Stomach (tissue), 9 donors: Measurements from ENCODE around the gene PDIK1L. TPM values are rescaled to one million over a fixed set of nuclear protein-coding genes. Genes with fewer than 3 reads are reported as not detected.

ENCODE experiments used
- DNase-seq, 2 donors: peaks; one replicate each; pipeline versions ENCODE4 v3.0.0 to v3.0.0-alpha.2; 2013 to 2019
- H3K27ac ChIP-seq, 5 donors: fragments of 200-600 bp in 4 of 5; sonication (generic) in 4 of 5; one replicate each; pipeline ENCODE4 v1.5.1; 2013 to 2019; ENCODE audit warnings: mild to moderate bottlenecking in 1 of 5, moderate library complexity in 1 of 5
- H3K27me3 ChIP-seq, 3 donors: fragments of 200-600 bp; sonication (generic); one replicate each; pipeline ENCODE4 v1.5.1; 2017 to 2019; ENCODE audit warnings: mixed run types in 1 of 3
- H3K36me3 ChIP-seq, 4 donors: fragments of 200-600 bp; sonication (generic); 1 replicate in 3 of 4; 2 replicates in 1 of 4; pipeline ENCODE4 v1.5.1; 2016 to 2019
- H3K4me1 ChIP-seq, 4 donors: fragments of 200-600 bp; sonication (generic); one replicate each; pipeline ENCODE4 v1.5.1; 2016 to 2019
- H3K4me3 ChIP-seq, 4 donors: fragments of 200-600 bp; sonication (generic) in 3 of 4; one replicate each; pipeline ENCODE4 v1.5.1; 2016 to 2019; ENCODE audit warnings: mild to moderate bottlenecking in 1 of 4
- H3K9me3 ChIP-seq, 4 donors: fragments of 200-600 bp; sonication (generic); one replicate each; pipeline ENCODE4 v1.5.1; 2016 to 2019
- EP300 ChIP-seq: sonication (generic); formaldehyde crosslinking; IDR thresholded peaks from one replicate; pipeline ENCODE4 v1.6.1; 2017; ENCODE audit warnings: antibody characterized with exemption
- POLR2A ChIP-seq, 4 donors: fragments of 450-650 bp; IDR thresholded peaks; one replicate each; pipeline ENCODE4 v1.6.1; 2016; ENCODE audit warnings: antibody characterized with exemption in 4 of 4, control low read depth in 2 of 4, mild to moderate bottlenecking in 1 of 4, moderate library complexity in 1 of 4
- POLR2AphosphoS5 ChIP-seq, 3 donors: sonication (generic); formaldehyde crosslinking; IDR thresholded peaks; one replicate each; pipeline ENCODE4 v1.6.1; 2016; ENCODE audit warnings: antibody characterized with exemption in 3 of 3
- WGBS, 5 donors: extraction: QIAGEN DNeasy Blood & Tissue Kit in 3 of 5; methylation state at CpG; one replicate each; pipeline versions ENCODE4 v1.1.5 to v1.1.7; 2013 to 2018; 5-methylcytosine and 5-hydroxymethylcytosine counted together
- intact Hi-C: fragments of 100-400 bp; cut with DNase I; formaldehyde crosslinking; loops from one replicate; pipeline ENCODE4 v1.15.1; 2023; ENCODE audit warnings: low total_unique reads
- polyA plus RNA-seq, 3 donors: library from polyadenylated mRNA; stranded (reverse); fragments of 200-250 nt; gene quantifications; one replicate each; pipeline ENCODE4 v1.2.3, GENCODE V29; 2013
- total RNA-seq, 5 donors: library from RNA; depleted of rRNA; stranded (reverse); fragments of >200 nt; gene quantifications; one replicate each; pipeline versions ENCODE4 v1.1.0 to v1.2.3, GENCODE V29; 2014 to 2016
- TF ChIP-seq, protein P1 (sequence below), 7 experiments: fragments of 450-650 bp in 4 of 7; fragments of 200-600 bp in 3 of 7; sonication (generic) in 3 of 7; IDR thresholded peaks; one replicate each; pipeline ENCODE4 v1.5.1; 2016 to 2019; ENCODE audit warnings: antibody characterized with exemption in 7 of 7, control low read depth in 2 of 7, mild to moderate bottlenecking in 1 of 7
- donor health status: healthy with polysubstance abuse.
- donor health status: Bipolar disorder and iron deficiency.
- donor health status: healthy.

The PDIK1L gene
- total and polyA plus RNA-seq, 8 donors = 1.8 to 33.8 (median 3.7) TPM

DNA sequence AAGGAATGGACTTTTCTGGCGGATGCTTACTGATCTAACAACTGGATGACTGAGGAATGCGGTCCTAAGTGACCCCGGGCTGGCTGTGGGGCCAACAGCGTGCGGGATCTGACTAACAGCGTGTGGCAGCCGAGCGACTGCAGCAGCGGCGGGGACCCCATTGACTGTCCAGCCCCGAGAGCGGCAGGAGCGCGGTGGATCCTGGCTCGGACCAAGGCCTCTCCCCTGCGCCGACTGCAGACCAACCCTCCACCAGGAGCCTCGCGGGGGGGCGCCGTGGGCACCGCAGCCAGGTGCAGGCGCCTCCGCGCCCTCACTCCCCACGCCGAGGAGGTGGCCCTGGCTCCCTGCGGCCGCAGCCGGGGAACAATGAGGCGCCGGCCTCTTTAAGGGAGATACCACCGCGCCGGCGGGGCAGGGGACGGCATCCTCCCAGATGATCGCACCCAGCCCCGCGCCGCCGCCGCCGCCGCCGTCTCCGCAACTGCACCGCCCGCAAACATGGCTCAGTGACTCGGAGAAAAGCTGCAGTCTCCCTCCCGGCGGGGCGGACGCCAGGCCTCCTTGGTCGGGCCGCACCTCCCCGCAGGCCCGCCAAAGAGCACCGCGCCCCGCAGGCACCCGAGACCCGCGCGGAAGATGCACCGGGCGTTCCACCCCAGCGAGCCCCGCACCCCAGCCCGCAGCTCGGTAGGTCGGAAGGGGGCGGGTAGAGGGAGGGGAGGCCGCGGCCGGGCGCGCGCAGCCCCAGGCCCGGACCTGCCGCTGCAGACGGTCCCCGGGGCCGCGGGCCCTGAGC lies 694 bp upstream of the PDIK1L start:
- DNase-seq = peak; percentile 87 to 93
- TF ChIP-seq POLR2AphosphoS5 (IDR thresholded peaks at IDR 0.05) (peak in 2 of 3 donors; percentile 52 to 62), EP300 (no peak)
- H3K4me3 ChIP-seq = peak overlapping the region; percentile 96 to 99 (median 96)
- H3K27ac ChIP-seq = peak overlapping the region; percentile 95 to 99 (median 98)
- WGBS, 5 donors = 0 to 3% (median 1%) methylated on average over 12 to 85 of the region's 85 CpGs
- H3K36me3 ChIP-seq = peaks cover under 1 to 17% (median 13%) of the 10 kb centered on the region in 4 donors
- intact Hi-C loops = no loop called here
- H3K27me3 ChIP-seq = no peaks in the 10 kb centered on the region
- peaks cover 22 to 49% (median 44%) of the 10 kb centered on the region in 4 donors for H3K4me1 ChIP-seq
- H3K9me3 ChIP-seq = no peaks in the 10 kb centered on the region

DNA sequence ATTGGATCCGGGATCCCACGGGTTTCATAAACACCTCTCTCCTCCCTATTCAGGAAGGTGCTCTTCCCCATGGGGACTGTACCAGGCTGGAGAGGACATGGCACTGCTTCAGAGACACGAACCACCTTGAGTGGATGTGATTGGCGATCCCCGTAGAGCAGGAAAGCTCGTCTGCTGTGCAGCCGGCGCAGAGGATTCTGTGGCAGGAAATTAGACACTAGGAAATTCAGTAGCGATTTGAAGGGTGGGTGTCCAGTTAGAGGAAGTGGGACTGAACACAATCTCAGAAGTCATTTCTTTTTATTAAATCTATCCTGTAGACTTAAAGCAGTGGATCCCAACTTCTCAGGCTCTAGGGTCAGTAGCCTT lies 767 bp downstream of the PDIK1L start:
- Histone ChIP-seq H3K4me1 (peaks cover 22 to 56% (median 47%) of the 10 kb centered on the region in 4 donors), H3K4me3 (peak overlapping the region; percentile 96 to 99 (median 96)), H3K36me3 (peaks cover 3 to 28% (median 24%) of the 10 kb centered on the region in 4 donors), H3K27me3 (no peaks in the 10 kb centered on the region), H3K9me3 (no peaks in the 10 kb centered on the region), H3K27ac (peak overlapping the region; percentile 95 to 99 (median 98))
- no peak for DNase-seq
- intact Hi-C loops = no loop called here
- TF ChIP-seq EP300 = no peak
- TF ChIP-seq, protein P1, sequence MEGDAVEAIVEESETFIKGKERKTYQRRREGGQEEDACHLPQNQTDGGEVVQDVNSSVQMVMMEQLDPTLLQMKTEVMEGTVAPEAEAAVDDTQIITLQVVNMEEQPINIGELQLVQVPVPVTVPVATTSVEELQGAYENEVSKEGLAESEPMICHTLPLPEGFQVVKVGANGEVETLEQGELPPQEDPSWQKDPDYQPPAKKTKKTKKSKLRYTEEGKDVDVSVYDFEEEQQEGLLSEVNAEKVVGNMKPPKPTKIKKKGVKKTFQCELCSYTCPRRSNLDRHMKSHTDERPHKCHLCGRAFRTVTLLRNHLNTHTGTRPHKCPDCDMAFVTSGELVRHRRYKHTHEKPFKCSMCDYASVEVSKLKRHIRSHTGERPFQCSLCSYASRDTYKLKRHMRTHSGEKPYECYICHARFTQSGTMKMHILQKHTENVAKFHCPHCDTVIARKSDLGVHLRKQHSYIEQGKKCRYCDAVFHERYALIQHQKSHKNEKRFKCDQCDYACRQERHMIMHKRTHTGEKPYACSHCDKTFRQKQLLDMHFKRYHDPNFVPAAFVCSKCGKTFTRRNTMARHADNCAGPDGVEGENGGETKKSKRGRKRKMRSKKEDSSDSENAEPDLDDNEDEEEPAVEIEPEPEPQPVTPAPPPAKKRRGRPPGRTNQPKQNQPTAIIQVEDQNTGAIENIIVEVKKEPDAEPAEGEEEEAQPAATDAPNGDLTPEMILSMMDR (IDR thresholded peaks at IDR 0.05) = no peak
- WGBS, 5 donors = 0 to 2% (median 1%) methylated on average over 9 of the region's 9 CpGs

DNA sequence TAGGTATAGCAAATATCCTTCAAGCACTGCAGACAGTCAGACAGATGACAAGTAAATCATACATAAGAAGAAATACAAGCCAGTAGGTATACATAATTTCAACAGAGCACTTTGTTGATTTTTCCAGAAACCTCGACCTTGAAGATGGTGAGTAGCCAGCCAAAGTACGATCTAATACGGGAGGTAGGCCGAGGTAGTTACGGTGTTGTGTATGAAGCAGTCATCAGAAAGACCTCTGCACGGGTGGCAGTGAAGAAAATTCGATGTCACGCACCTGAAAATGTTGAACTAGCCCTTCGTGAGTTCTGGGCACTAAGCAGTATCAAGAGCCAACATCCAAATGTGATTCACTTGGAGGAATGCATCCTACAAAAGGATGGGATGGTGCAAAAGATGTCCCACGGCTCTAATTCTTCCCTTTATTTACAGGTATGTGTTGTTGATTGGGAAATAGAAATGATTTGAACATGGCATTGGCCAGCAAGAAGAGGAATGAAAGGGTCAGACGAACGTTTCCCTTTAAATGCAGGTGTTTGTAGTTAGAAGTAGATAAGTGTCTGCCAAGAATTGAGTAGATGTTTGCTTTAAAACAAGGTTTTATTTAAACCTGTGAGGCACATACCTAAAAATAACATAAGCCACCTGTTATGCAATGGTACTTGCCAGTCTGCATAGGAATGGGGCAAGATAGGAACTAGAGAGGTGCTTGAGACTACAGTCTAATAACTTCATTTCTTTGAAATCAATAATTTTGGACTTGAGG lies 2.7 kb downstream of the PDIK1L start:
- Histone ChIP-seq H3K4me3 (no peak overlapping the region), H3K4me1 (peaks cover 22 to 68% (median 55%) of the 10 kb centered on the region in 4 donors), H3K27ac (peak overlapping the region; percentile 80 to 98 (median 97)), H3K36me3 (peaks cover 3 to 47% (median 41%) of the 10 kb centered on the region in 4 donors), H3K27me3 (no peaks in the 10 kb centered on the region), H3K9me3 (no peaks in the 10 kb centered on the region)
- whole genome bisulfite sequencing, 5 donors = 31 to 73% (median 53%) methylated on average over 12 of the region's 12 CpGs
- intact Hi-C loops = no loop called here
- TF ChIP-seq POLR2A (IDR thresholded peaks at IDR 0.05) = no peak
- peak in 2 of 3 donors; percentile 67 to 69 for TF ChIP-seq POLR2AphosphoS5 (IDR thresholded peaks at IDR 0.05)
- TF ChIP-seq, protein P1 (IDR thresholded peaks at IDR 0.05) = no peak
- DNase-seq = peak in 1 of 2 donors; percentile 70

DNA sequence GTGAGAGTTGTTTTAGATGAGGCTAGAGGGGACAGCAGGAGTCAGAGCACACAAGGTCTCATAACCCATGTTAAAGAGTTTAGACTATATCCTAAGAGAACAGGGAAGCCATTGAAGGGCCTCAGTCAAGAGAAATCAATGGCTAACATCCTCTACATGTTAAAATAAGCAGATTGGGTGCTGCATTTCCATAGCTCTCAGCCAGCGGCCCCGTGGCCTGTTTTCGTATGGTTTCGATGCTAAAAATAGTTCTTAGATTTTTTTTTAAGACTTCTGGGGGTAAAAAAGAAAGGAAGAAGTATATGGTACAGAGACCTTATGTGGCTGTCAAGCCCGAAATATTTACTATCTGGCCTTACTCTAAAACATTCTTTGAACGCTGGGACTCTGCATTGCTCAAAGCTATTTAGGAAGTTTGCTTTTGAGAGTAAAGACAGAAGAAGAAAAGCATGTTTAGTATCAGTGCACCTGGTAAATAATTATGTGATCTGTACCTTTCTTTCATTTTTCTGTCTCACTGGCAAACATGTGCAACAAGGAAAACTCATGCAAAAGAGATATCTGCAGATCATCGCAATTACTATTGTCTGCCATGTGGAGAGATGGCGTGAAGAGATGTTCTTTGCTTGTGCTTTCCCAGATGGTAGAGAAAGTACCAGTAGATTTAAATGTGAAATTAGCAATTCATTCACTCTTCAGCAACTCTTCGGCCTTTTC lies 8.4 kb downstream of the PDIK1L start:
- H3K9me3 ChIP-seq = no peaks in the 10 kb centered on the region
- peak overlapping the region in 2 of 5 donors; percentile 1 to 40 for H3K27ac ChIP-seq
- DNase-seq = no peak
- intact Hi-C loops = no loop called here
- H3K27me3 ChIP-seq = no peaks in the 10 kb centered on the region
- peaks cover 3 to 69% (median 46%) of the 10 kb centered on the region in 4 donors for H3K36me3 ChIP-seq
- TF ChIP-seq POLR2A (IDR thresholded peaks at IDR 0.05) (no peak), EP300 (no peak), POLR2AphosphoS5 (IDR thresholded peaks at IDR 0.05) (no peak)
- TF ChIP-seq, protein P1 (IDR thresholded peaks at IDR 0.05) = no peak
- H3K4me3 ChIP-seq = no peak overlapping the region
- H3K4me1 ChIP-seq = peaks cover 11 to 85% (median 47%) of the 10 kb centered on the region in 4 donors
- 68 to 80% (median 75%) methylated on average over 9 of the region's 9 CpGs for WGBS, 5 donors
